ENCODE results near the gene CALHM1. TPM values are rescaled to one million over a fixed set of nuclear protein-coding genes. Genes with fewer than 3 reads are reported as not detected.

CALHM1 gene
- total and polyA plus RNA-seq, 2 of the 8 experiments (the other 6 are each of a cell fraction or from before 2014, with no cell fraction given), result 0.29 to 0.34 TPM

DNA sequence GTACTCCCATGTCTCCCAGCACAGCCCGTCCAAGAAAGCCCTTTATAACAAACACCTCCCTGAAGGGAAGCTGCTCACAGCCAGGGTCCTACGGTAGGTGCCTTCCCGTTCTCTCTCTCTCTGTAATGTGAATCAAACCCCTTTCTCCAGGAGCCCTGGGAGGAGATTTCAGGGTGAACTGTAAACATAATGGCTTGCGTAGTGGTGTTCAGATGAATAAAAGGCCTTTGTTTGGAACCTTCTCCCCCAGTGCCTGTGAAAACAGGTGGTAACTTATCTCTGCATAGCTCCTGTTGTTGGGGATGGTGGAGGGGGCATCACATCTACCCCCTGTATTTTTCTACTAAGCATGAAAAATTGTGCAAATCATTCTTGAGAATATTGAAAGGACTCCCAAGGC lies 18.9 kb downstream of the CALHM1 start:
- Histone ChIP-seq H4K20me1 (replicated peaks in 1 of 2; ENCODE audit: control insufficient read depth in 1 of 2, insufficient read depth in 2 of 2, low read length in 2 of 2) (peaks cover 0 to 8% of the 10 kb centered on the region in 2 experiments), H2BK12ac (ENCODE audit: low read depth, low read length) (no peak overlapping the region), H3K9ac (replicated peaks in 1 of 4; ENCODE audit: extremely low read depth in 1 of 4, low read depth in 3 of 4, low read length in 3 of 4) (no peak overlapping the region), H3K23ac (ENCODE audit: insufficient read length) (no peak overlapping the region), H3K4ac (replicated peaks; ENCODE audit: insufficient read length, low read depth, low read length) (no peak overlapping the region), H2BK20ac (ENCODE audit: low read length) (no peak overlapping the region), H3K79me1 (ENCODE audit: low read depth, low read length) (no peaks in the 10 kb centered on the region), H2BK15ac (ENCODE audit: low read length) (no peak overlapping the region), H2AFZ (ENCODE audit: low read length) (no peak overlapping the region), H3K4me3 (ENCODE audit: extremely low read depth in 1 of 4, insufficient read depth in 2 of 4, low read depth in 3 of 4, low read length in 4 of 4) (no peak overlapping the region), H3K9me3 (ENCODE audit: insufficient read depth in 2 of 2, low read depth in 1 of 2, low read length in 1 of 2) (no peaks in the 10 kb centered on the region), H3K14ac (ENCODE audit: insufficient read length) (no peak overlapping the region), H4K5ac (ENCODE audit: insufficient read length, low read depth, low read length) (no peak overlapping the region), H3K79me2 (ENCODE audit: control insufficient read depth in 1 of 2, insufficient read depth in 2 of 2, low read length in 2 of 2) (no peaks in the 10 kb centered on the region), H3K27me3 (replicated peaks in 1 of 4; ENCODE audit: control insufficient read depth in 3 of 4, extremely low read depth in 1 of 4, insufficient read depth in 3 of 4, low read length in 3 of 4) (no peaks in the 10 kb centered on the region), H3K4me1 (replicated peaks in 1 of 4; ENCODE audit: control insufficient read depth in 3 of 4, insufficient read depth in 4 of 4, low read length in 3 of 4) (no peaks in the 10 kb centered on the region), H2AK5ac (ENCODE audit: low read depth, low read length) (no peak overlapping the region), H2BK120ac (replicated peaks; ENCODE audit: low read depth, low read length) (no peak overlapping the region), H3K18ac (ENCODE audit: extremely low read depth, low read length) (no peak overlapping the region), H3K23me2 (ENCODE audit: low read depth, low read length) (no peaks in the 10 kb centered on the region), H3K36me3 (ENCODE audit: control insufficient read depth in 2 of 4, insufficient read depth in 4 of 4, low read length in 3 of 4) (peaks cover 39 to 91% (median 81%) of the 10 kb centered on the region in 4 experiments), H3K56ac (replicated peaks; ENCODE audit: insufficient read length, low read depth, low read length) (no peak overlapping the region), H3K27ac (ENCODE audit: low read depth, low read length) (no peak overlapping the region), H4K8ac (ENCODE audit: extremely low read depth, insufficient read depth, low read length) (no peak overlapping the region), H2BK5ac (ENCODE audit: low read depth, low read length) (no peak overlapping the region), H3K4me2 (ENCODE audit: insufficient read depth in 1 of 2, low read depth in 2 of 2, low read length in 2 of 2) (no peak overlapping the region), H4K91ac (replicated peaks; ENCODE audit: insufficient read length, low read length) (no peak overlapping the region)
- no peak for TF ChIP-seq ASH2L (IDR thresholded peaks at IDR 0.05; ENCODE audit: low read length)
- no peak for DNase-seq (ENCODE audit: low read depth in 1 of 2, low spot score in 2 of 2)
- no peak for FAIRE-seq
- 89% methylated on average over 4 of the region's 4 CpGs; no CpG with 5 or more reads in 1 of the 2 experiments for WGBS, 2 experiments (ENCODE audit: extremely low coverage in 1 of 2, insufficient coverage in 1 of 2, insufficient read length in 1 of 2, insufficient replicate concordance in 2 of 2, low coverage in 1 of 2, low lambda C conversion rate in 2 of 2, missing lambda C conversion rate in 1 of 2)
- CTCF ChIA-PET (ENCODE audit: partially characterized antibody), result interaction anchor here (0.7 to 1.8 kb wide), 4 partner anchors 13 to 36 kb away, joined by 3 to 4 read pairs (median 4); partner anchors contain the start of gene CALHM2
- POLR2A ChIA-PET (ENCODE audit: partially characterized antibody), result interaction anchor here (0.5 to 2.0 kb wide), 6 partner anchors 8 to 36 kb away, joined by 3 to 5 read pairs (median 4); no protein-coding TSS in a partner anchor

Data from H1 (cell line).